ENCODE data around the gene TUBB3. TPM values are rescaled to one million over a fixed set of nuclear protein-coding genes. Genes with fewer than 3 reads are reported as not detected.

The TUBB3 gene
- total RNA-seq, 1 experiment from 2014 or later, result 79.6 TPM

DNA sequence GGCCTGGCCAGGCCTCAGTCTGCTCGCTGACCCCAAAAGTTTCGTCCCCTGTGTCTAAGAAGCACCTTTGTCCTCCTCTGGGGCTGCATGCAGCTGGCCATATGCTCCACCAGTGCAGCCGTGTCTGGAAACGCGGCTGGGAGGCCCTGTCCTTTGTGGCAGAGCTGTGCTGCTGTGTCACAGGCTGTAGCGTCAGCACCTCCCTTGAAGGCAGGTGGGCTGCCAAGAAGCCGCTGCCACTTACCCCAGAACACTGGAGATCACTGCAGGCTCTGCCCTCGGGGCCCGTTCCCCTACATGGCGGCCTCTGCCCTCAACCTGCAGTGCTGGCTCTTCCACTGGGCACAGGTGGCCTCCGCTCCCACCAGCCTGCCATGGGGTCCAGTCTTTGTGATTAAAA, 20.2 kb upstream of the TUBB3 start:
- Histone ChIP-seq H3K79me2 (ENCODE audit: low read depth) (no peaks in the 10 kb centered on the region), H3K4me3 (no peak overlapping the region), H3K9me2 (ENCODE audit: insufficient read depth) (no peaks in the 10 kb centered on the region), H3K4me1 (replicated peaks; ENCODE audit: insufficient read depth) (0 out of 2 replicates have a peak, but pooled peaks cover 11% of the 10 kb centered on the region), H4K20me1 (ENCODE audit: insufficient read depth) (no peaks in the 10 kb centered on the region), H3K36me3 (ENCODE audit: low read depth) (peaks cover 6% of the 10 kb centered on the region), H3F3A (ENCODE audit: insufficient read depth, low read depth) (peaks cover 5% of the 10 kb centered on the region; the same call in 1 of the 2 replicates), H3K9me3 (ENCODE audit: insufficient read depth, low read depth) (no peaks in the 10 kb centered on the region), H3K4me2 (no peak overlapping the region), H3K27me3 (ENCODE audit: insufficient read depth, low read depth) (no peaks in the 10 kb centered on the region), H3K27ac (no peak overlapping the region), H2AFZ (no peak overlapping the region)
- BruUV-seq (replicated peaks), result no TSS peak
- no peak for TF ChIP-seq EZH2 (IDR thresholded peaks at IDR 0.05; ENCODE audit: low read depth)
- TF ChIP-seq, protein P1, sequence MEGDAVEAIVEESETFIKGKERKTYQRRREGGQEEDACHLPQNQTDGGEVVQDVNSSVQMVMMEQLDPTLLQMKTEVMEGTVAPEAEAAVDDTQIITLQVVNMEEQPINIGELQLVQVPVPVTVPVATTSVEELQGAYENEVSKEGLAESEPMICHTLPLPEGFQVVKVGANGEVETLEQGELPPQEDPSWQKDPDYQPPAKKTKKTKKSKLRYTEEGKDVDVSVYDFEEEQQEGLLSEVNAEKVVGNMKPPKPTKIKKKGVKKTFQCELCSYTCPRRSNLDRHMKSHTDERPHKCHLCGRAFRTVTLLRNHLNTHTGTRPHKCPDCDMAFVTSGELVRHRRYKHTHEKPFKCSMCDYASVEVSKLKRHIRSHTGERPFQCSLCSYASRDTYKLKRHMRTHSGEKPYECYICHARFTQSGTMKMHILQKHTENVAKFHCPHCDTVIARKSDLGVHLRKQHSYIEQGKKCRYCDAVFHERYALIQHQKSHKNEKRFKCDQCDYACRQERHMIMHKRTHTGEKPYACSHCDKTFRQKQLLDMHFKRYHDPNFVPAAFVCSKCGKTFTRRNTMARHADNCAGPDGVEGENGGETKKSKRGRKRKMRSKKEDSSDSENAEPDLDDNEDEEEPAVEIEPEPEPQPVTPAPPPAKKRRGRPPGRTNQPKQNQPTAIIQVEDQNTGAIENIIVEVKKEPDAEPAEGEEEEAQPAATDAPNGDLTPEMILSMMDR (conservative IDR thresholded peaks at IDR 0.05), result no peak
- peak in 1 of 2 experiments; percentile 20 for DNase-seq
- intact Hi-C loops (cut with micrococcal nuclease; ENCODE audit: unreplicated experiment), result no loop called here
- POLR2A ChIA-PET (ENCODE audit: unreplicated experiment), result interaction anchor here (0.7 kb wide), 1 partner anchor 30 kb away, joined by 6 read pairs; no protein-coding TSS in a partner anchor
- CTCF ChIA-PET, result interaction anchor here (0.5 to 0.6 kb wide), 2 partner anchors 50 to 216 kb away, joined by 3 read pairs; partner anchors contain the start of gene CDK10

DNA sequence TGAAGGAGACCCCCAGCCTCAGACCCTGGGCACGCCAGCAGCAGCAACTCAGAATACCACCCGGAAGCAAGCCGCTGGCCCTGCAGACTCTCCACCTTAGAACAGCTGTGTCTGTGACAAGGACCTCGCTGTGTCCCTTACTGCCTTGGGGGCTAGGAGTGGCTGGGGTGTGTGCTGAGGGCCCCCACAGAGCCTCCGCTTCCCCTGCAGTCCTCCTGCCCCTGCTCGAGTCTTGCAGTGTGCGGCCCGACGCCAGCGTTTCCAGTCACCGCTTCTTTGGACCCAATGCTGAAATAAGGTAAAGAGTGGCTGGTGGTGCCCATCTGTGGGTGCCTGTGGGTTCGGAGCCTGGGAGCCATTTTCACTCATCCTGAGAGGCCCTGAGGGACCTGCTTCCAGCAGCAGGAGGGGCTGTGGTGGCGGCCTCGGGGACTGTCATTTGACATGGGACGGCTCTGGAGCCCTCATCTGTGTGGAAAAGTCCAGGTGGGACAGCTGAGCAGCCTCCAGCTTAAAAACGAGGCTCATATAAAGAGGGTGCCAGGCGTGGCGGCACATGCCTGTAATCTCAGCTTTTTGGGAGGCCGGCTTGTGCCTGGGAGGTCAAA, 19.1 kb upstream of the TUBB3 start:
- no peaks in the 10 kb centered on the region for H3K27me3 ChIP-seq (ENCODE audit: insufficient read depth, low read depth)
- no peaks in the 10 kb centered on the region for H3K9me2 ChIP-seq (ENCODE audit: insufficient read depth)
- 0 out of 2 replicates have a peak, but pooled peaks cover 11% of the 10 kb centered on the region for H3K4me1 ChIP-seq (replicated peaks; ENCODE audit: insufficient read depth)
- H3K4me3 ChIP-seq, result no peak overlapping the region
- POLR2A ChIA-PET (ENCODE audit: unreplicated experiment), result no interaction called here
- TF ChIP-seq, protein P1 (conservative IDR thresholded peaks at IDR 0.05), result no peak
- no peak for TF ChIP-seq EZH2 (IDR thresholded peaks at IDR 0.05; ENCODE audit: low read depth)
- peaks cover 2% of the 10 kb centered on the region for H3K36me3 ChIP-seq (ENCODE audit: low read depth)
- no peak overlapping the region for H3K4me2 ChIP-seq
- CTCF ChIA-PET, result no interaction called here
- no peak overlapping the region for H3K27ac ChIP-seq
- no peaks in the 10 kb centered on the region for H4K20me1 ChIP-seq (ENCODE audit: insufficient read depth)
- no peak overlapping the region for H2AFZ ChIP-seq
- no peak for DNase-seq
- intact Hi-C loops (cut with micrococcal nuclease; ENCODE audit: unreplicated experiment), result no loop called here
- BruUV-seq (replicated peaks), result no TSS peak
- H3F3A ChIP-seq (ENCODE audit: insufficient read depth, low read depth), result peaks cover 8% of the 10 kb centered on the region; the same call in 1 of the 2 replicates
- H3K9me3 ChIP-seq (ENCODE audit: insufficient read depth, low read depth), result no peaks in the 10 kb centered on the region
- no peaks in the 10 kb centered on the region for H3K79me2 ChIP-seq (ENCODE audit: low read depth)

DNA sequence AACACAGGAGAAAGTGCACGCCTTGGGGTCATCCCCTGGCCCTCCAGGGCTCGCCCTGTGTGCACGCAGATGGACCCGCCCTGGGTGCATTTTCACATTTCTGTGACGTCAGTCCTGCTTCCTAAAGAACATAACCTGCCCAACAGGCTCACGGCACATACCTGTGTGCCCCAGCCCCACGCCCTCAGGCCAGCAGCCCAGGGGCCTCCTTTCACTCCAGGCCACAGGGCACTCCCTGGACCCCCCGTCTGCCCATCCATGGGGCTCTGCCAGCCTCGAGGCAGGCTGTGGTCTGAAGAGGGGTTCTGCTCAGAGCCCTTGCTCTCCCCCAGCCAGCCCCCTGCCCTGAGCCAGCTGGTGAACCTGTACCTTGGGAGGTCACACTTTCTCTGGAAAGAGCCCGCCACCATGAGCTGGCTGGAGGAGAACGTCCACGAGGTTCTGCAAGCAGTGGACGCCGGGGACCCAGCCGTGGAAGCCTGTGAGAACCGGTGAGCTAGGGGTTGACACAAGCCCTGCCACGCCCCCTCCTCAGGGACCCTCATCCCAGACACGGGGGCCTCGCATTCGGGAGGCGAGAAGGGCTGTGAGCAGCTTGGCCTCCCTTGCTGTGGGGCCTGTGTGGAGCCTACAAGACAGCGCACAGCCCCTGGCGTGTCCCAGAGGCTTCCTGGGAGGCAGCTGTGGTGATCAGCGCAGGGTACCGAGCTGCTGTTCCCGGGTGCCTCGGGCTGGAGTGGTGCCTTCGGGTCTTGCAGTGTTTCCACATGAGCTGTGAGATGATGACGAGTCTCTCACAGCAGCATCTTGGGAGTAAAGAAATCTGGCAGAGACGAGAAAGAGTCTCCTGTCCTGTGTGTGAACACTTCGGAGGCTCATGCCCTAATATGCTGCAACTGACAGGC, 18.3 kb upstream of the TUBB3 start:
- Histone ChIP-seq H4K20me1 (ENCODE audit: insufficient read depth) (no peaks in the 10 kb centered on the region; the same call in 1 of the 2 replicates), H3K4me1 (replicated peaks; ENCODE audit: insufficient read depth) (0 out of 2 replicates have a peak, but pooled peaks cover 11% of the 10 kb centered on the region), H3K9me2 (ENCODE audit: insufficient read depth) (no peaks in the 10 kb centered on the region), H3K4me2 (no peak overlapping the region), H3K27me3 (ENCODE audit: insufficient read depth, low read depth) (no peaks in the 10 kb centered on the region), H3K27ac (no peak overlapping the region; the same call in 1 of the 2 replicates), H3F3A (ENCODE audit: insufficient read depth, low read depth) (peaks cover 12% of the 10 kb centered on the region; the same call in 1 of the 2 replicates), H3K9me3 (ENCODE audit: insufficient read depth, low read depth) (no peaks in the 10 kb centered on the region), H3K4me3 (no peak overlapping the region), H3K36me3 (ENCODE audit: low read depth) (peaks cover 3% of the 10 kb centered on the region; the same call in 1 of the 2 replicates), H3K79me2 (ENCODE audit: low read depth) (no peaks in the 10 kb centered on the region), H2AFZ (no peak overlapping the region)
- ChIA-PET POLR2A (ENCODE audit: unreplicated experiment) (interaction anchor here (0.5 kb wide), 1 partner anchor 29 kb away, joined by 5 read pairs; no protein-coding TSS in a partner anchor), CTCF (no interaction called here)
- intact Hi-C loops (cut with micrococcal nuclease; ENCODE audit: unreplicated experiment), result no loop called here
- BruUV-seq (replicated peaks), result no TSS peak
- TF ChIP-seq, protein P1 (conservative IDR thresholded peaks at IDR 0.05), result no peak
- TF ChIP-seq EZH2 (IDR thresholded peaks at IDR 0.05; ENCODE audit: low read depth), result no peak
- peak; percentile 66 to 89 for DNase-seq

Measured in PC-9 (cell line).